ENCODE results near the gene SLC22A31. TPM values are rescaled to one million over a fixed set of nuclear protein-coding genes. Genes with fewer than 3 reads are reported as not detected.

Gene SLC22A31
- polyA plus RNA-seq, 1 of the 3 experiments (the other 2 are of a cell fraction), result 0.07 TPM

DNA sequence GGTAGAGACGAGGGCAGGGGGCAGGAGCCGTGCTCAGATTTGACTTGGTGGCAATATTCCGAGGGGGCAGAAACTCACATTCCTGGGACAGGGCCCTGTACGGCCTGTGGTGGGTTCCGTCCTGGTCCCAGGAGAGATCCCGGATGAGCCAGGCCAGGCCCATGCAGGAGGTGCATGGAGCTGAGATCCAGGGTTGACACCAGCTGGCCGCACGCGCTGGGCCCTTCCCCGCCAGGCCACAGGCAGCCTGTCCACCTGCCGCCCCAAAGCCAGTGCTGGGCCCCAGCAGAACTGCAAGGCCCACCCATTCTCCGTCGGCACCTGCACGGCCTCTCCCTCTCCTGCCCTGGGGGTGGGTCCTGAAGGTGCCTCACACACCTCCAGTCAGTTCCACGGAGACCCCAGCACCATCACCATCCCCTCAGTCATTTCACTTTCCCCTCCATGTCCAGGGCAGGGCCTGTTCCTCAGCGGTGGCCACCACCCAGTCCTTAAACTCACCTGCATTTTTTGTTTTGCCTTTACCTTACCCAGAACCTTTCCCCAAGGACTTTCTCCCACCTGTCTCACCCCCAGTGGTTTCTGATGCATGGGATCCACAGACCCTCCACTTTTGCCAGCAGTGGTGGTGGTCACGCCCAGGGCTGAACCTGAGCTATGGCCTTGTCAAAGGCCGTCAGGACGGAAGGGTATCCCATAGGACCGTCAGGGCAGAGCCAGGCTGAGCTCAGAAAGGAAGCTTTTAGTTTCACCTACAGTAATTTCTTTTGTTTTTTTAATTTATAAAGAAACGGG, 53.9 kb downstream of the SLC22A31 start:
- ChIA-PET CTCF (interaction anchor here (1.4 kb wide), 1 partner anchor 21 kb away, joined by 3 read pairs; no protein-coding TSS in a partner anchor), POLR2A (no interaction called here)
- TF ChIP-seq ZBTB33 (IDR thresholded peaks at IDR 0.05; ENCODE audit: borderline replicate concordance, low read depth) (no peak), RXRA (IDR thresholded peaks at IDR 0.05; ENCODE audit: borderline replicate concordance, low read depth) (no peak), SIN3A (IDR thresholded peaks at IDR 0.05; ENCODE audit: borderline replicate concordance, low read depth, low read length) (no peak), EP300 (IDR thresholded peaks at IDR 0.05; ENCODE audit: borderline replicate concordance in 1 of 2, low read depth in 1 of 2, low read length in 1 of 2) (no peak), TEAD4 (IDR thresholded peaks at IDR 0.05; ENCODE audit: borderline replicate concordance, insufficient read depth) (no peak), RAD21 (IDR thresholded peaks at IDR 0.05; ENCODE audit: low read length) (no peak), TAF1 (IDR thresholded peaks at IDR 0.05; ENCODE audit: borderline replicate concordance, low read depth, low read length) (no peak), TCF12 (IDR thresholded peaks at IDR 0.05) (no peak), FOXJ3 (CRISPR knock-in tag; IDR thresholded peaks at IDR 0.05) (no peak), YY1 (IDR thresholded peaks at IDR 0.05; ENCODE audit: low read depth) (no peak), RCOR1 (IDR thresholded peaks at IDR 0.05; ENCODE audit: low read length) (no peak), MAX (IDR thresholded peaks at IDR 0.05; ENCODE audit: low read depth) (no peak), MEF2A (IDR thresholded peaks at IDR 0.05; ENCODE audit: borderline replicate concordance, low read depth) (no peak), MXI1 (IDR thresholded peaks at IDR 0.05; ENCODE audit: low read depth, low read length) (no peak), GABPA (IDR thresholded peaks at IDR 0.05; ENCODE audit: low read depth) (no peak)
- TF ChIP-seq, protein P1, sequence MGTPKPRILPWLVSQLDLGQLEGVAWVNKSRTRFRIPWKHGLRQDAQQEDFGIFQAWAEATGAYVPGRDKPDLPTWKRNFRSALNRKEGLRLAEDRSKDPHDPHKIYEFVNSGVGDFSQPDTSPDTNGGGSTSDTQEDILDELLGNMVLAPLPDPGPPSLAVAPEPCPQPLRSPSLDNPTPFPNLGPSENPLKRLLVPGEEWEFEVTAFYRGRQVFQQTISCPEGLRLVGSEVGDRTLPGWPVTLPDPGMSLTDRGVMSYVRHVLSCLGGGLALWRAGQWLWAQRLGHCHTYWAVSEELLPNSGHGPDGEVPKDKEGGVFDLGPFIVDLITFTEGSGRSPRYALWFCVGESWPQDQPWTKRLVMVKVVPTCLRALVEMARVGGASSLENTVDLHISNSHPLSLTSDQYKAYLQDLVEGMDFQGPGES (IDR thresholded peaks at IDR 0.05; ENCODE audit: low read depth, low read length), result no peak
- TF ChIP-seq, protein P2, sequence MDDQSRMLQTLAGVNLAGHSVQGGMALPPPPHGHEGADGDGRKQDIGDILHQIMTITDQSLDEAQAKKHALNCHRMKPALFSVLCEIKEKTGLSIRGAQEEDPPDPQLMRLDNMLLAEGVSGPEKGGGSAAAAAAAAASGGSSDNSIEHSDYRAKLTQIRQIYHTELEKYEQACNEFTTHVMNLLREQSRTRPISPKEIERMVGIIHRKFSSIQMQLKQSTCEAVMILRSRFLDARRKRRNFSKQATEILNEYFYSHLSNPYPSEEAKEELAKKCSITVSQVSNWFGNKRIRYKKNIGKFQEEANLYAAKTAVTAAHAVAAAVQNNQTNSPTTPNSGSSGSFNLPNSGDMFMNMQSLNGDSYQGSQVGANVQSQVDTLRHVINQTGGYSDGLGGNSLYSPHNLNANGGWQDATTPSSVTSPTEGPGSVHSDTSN (IDR thresholded peaks at IDR 0.05), result no peak
- TF ChIP-seq, protein P3, sequence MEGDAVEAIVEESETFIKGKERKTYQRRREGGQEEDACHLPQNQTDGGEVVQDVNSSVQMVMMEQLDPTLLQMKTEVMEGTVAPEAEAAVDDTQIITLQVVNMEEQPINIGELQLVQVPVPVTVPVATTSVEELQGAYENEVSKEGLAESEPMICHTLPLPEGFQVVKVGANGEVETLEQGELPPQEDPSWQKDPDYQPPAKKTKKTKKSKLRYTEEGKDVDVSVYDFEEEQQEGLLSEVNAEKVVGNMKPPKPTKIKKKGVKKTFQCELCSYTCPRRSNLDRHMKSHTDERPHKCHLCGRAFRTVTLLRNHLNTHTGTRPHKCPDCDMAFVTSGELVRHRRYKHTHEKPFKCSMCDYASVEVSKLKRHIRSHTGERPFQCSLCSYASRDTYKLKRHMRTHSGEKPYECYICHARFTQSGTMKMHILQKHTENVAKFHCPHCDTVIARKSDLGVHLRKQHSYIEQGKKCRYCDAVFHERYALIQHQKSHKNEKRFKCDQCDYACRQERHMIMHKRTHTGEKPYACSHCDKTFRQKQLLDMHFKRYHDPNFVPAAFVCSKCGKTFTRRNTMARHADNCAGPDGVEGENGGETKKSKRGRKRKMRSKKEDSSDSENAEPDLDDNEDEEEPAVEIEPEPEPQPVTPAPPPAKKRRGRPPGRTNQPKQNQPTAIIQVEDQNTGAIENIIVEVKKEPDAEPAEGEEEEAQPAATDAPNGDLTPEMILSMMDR (IDR thresholded peaks at IDR 0.05), result no peak
- 96% methylated on average over 13 of the region's 21 CpGs for WGBS (ENCODE audit: low lambda C conversion rate)
- H3K27ac ChIP-seq (ENCODE audit: low read depth in 2 of 2, low read length in 1 of 2), result no peak overlapping the region
- no peaks in the 10 kb centered on the region for H3K79me2 ChIP-seq (ENCODE audit: insufficient read depth)
- H3K9me3 ChIP-seq, result no peaks in the 10 kb centered on the region
- no peaks in the 10 kb centered on the region for H3F3A ChIP-seq (replicated peaks; ENCODE audit: insufficient read depth)
- H3K4me3 ChIP-seq (ENCODE audit: low read depth in 2 of 2, low read length in 1 of 2), result no peak overlapping the region
- no peaks in the 10 kb centered on the region for H3K27me3 ChIP-seq (ENCODE audit: insufficient read depth)
- peaks cover 5 to 17% of the 10 kb centered on the region in 2 experiments for H3K36me3 ChIP-seq (replicated peaks in 1 of 2; ENCODE audit: control insufficient read depth in 1 of 2, insufficient read depth in 2 of 2, low read length in 1 of 2)
- H3K9me2 ChIP-seq, result no peaks in the 10 kb centered on the region
- H2AFZ ChIP-seq (ENCODE audit: low read depth), result no peak overlapping the region
- peaks cover 0 to 24% of the 10 kb centered on the region in 2 experiments; a peak in 1 of 4 replicates for H3K4me1 ChIP-seq (ENCODE audit: control insufficient read depth in 1 of 2, insufficient read depth in 2 of 2, low read depth in 1 of 2, low read length in 1 of 2)
- no peak overlapping the region for H3K4me2 ChIP-seq
- DNase-seq, result no peak
- no peak overlapping the region for H3K9ac ChIP-seq
- H4K20me1 ChIP-seq (ENCODE audit: insufficient read depth), result 0 out of 2 replicates have a peak, but pooled peaks cover 5% of the 10 kb centered on the region

Measured in SK-N-SH (cell line).